Nucleus accumbens (tissue), 56 donors: ENCODE data around the gene MED25.

Experiments
- DNase-seq, 56 donors: peaks; one replicate each; lab custom pipeline; 2025; lab: John Stamatoyannopoulos, UW

The MED25 gene

GRCh38 chr19:49817964-49818648 lies at the start of gene MED25:
Gene MED25, plus strand, starts transcription at chr19:49818289. Its CDS starts 53 bp downstream, at chr19:49818342.
- peak in 54 of 56 donors; percentile 37 to 94 (median 81) for DNase-seq

GRCh38 chr19:49770529-49770928 lies 47.6 kb upstream of the MED25 start:
- DNase-seq = no peak

GRCh38 chr19:49771674-49772139 lies 46.4 kb upstream of the MED25 start:
- DNase-seq = no peak

GRCh38 chr19:49772850-49773432 lies 45.1 kb upstream of the MED25 start:
- no peak for DNase-seq

- DNase-seq = peak in 2 of 56 donors; percentile 5 to 23
Observed at GRCh38 chr19:49773663-49774350, 44.3 kb upstream of the MED25 start.

- no peak for DNase-seq
Observed at GRCh38 chr19:49774969-49775368, 43.1 kb upstream of the MED25 start.

- no peak for DNase-seq
Observed at GRCh38 chr19:49775742-49776370, 42.2 kb upstream of the MED25 start.

- no peak for DNase-seq
Observed at GRCh38 chr19:49776371-49776764, 41.7 kb upstream of the MED25 start.

GRCh38 chr19:49779731-49780555 lies 38.1 kb upstream of the MED25 start:
- no peak for DNase-seq

- DNase-seq = no peak
Observed at GRCh38 chr19:49780861-49781260, 37.2 kb upstream of the MED25 start.

- DNase-seq = no peak
Observed at GRCh38 chr19:49781394-49781793, 36.7 kb upstream of the MED25 start.

GRCh38 chr19:49782515-49782914 lies 35.6 kb upstream of the MED25 start:
- DNase-seq = no peak

GRCh38 chr19:49786376-49786820 lies 31.7 kb upstream of the MED25 start:
- DNase-seq = no peak

- DNase-seq = no peak
Observed at GRCh38 chr19:49787746-49788145, 30.3 kb upstream of the MED25 start.

- no peak for DNase-seq
Observed at GRCh38 chr19:49788857-49789256, 29.2 kb upstream of the MED25 start.

GRCh38 chr19:49790866-49791265 lies 27.2 kb upstream of the MED25 start:
- no peak for DNase-seq

GRCh38 chr19:49791776-49792445 lies 26.2 kb upstream of the MED25 start:
- no peak for DNase-seq

GRCh38 chr19:49792829-49793560 lies 25.1 kb upstream of the MED25 start:
- DNase-seq = peak in 1 of 56 donors; percentile 51

GRCh38 chr19:49793561-49793840 lies 24.6 kb upstream of the MED25 start:
- peak in 13 of 56 donors; percentile 9 to 55 (median 26) for DNase-seq
